ENCODE results near the gene CNEP1R1.

- TF ChIP-seq CTCF (IDR thresholded peaks at IDR 0.05; ENCODE audit: insufficient read depth, low read length): no peak
- no peak for TF ChIP-seq POLR2AphosphoS5 (IDR thresholded peaks at IDR 0.05; ENCODE audit: low read depth)
- TF ChIP-seq, protein P1, sequence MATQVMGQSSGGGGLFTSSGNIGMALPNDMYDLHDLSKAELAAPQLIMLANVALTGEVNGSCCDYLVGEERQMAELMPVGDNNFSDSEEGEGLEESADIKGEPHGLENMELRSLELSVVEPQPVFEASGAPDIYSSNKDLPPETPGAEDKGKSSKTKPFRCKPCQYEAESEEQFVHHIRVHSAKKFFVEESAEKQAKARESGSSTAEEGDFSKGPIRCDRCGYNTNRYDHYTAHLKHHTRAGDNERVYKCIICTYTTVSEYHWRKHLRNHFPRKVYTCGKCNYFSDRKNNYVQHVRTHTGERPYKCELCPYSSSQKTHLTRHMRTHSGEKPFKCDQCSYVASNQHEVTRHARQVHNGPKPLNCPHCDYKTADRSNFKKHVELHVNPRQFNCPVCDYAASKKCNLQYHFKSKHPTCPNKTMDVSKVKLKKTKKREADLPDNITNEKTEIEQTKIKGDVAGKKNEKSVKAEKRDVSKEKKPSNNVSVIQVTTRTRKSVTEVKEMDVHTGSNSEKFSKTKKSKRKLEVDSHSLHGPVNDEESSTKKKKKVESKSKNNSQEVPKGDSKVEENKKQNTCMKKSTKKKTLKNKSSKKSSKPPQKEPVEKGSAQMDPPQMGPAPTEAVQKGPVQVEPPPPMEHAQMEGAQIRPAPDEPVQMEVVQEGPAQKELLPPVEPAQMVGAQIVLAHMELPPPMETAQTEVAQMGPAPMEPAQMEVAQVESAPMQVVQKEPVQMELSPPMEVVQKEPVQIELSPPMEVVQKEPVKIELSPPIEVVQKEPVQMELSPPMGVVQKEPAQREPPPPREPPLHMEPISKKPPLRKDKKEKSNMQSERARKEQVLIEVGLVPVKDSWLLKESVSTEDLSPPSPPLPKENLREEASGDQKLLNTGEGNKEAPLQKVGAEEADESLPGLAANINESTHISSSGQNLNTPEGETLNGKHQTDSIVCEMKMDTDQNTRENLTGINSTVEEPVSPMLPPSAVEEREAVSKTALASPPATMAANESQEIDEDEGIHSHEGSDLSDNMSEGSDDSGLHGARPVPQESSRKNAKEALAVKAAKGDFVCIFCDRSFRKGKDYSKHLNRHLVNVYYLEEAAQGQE (IDR thresholded peaks at IDR 0.05; ENCODE audit: insufficient replicate concordance, low read depth): no peak
- no peak for TF ChIP-seq GABPA (IDR thresholded peaks at IDR 0.05; ENCODE audit: low read depth)
Measured at GRCh38 chr16:50027829-50028228, 2.8 kb downstream of the CNEP1R1 start.

All from HL-60 (cell line).